HCT116 (cell line): ENCODE measurements around the gene CSNK2A2. TPM values are rescaled to one million over a fixed set of nuclear protein-coding genes. Genes with fewer than 3 reads are reported as not detected.

Experiments used
- ATAC-seq: fragments of 200-7000 bp; cut with Tn5 transposase; 2 replicates; pipeline ENCODE4 v1.9.1; 2020; ENCODE audit warnings: mild to moderate bottlenecking, moderate library complexity
- BruUV-seq: library from RNA; stranded (reverse); fragments of 400-500 nt; replicated peaks from 2 replicates; lab custom pipeline; 2021; lab: Mats Ljungman, UMichigan
- CTCF ChIA-PET: fragments of 300-600 bp; sonication (Branson Sonifier 250); formaldehyde crosslinking; loops from one replicate; lab custom pipeline; 2021; ENCODE audit warnings: antibody characterized with exemption; lab: Charles Lee
- POLR2A ChIA-PET: fragments of 300-600, 350-600 bp; sonication (Branson Sonifier 250); formaldehyde crosslinking; loops from one replicate; lab custom pipeline; 2021; ENCODE audit warnings: antibody characterized with exemption; lab: Charles Lee
- RAD21 ChIA-PET, 2 experiments: fragments of 300-600 bp; sonication (Branson Sonifier 250); formaldehyde crosslinking; loops; one replicate each; lab custom pipeline; 2023; ENCODE audit warnings: low total read pairs in 2 of 2; ENCODE audit not compliant: uncharacterized antibody in 2 of 2, unreplicated experiment in 2 of 2, low non-redundant PET in 1 of 2; lab: Charles Lee
- DNase-seq: peaks from one replicate; pipeline ENCODE4 v3.0.0-alpha.2; 2010; ENCODE audit warnings: low read depth, low spot score
- H2AFZ ChIP-seq: fragments of 200-600 bp; shearing (Covaris generic), sonication (generic); 2 replicates; pipeline ENCODE4 v1.6.1; 2017; ENCODE audit warnings: low read depth, mixed run types, mixed read lengths, antibody characterized with exemption, low read length; ENCODE audit not compliant: poor library complexity, severe bottlenecking
- H3K27ac ChIP-seq: 2 replicates; pipeline ENCODE4 v1.5.1; 2012; ENCODE audit warnings: low read depth, low read length
- H3K27me3 ChIP-seq: fragments of 200-600 bp; sonication (generic); 2 replicates; pipeline ENCODE4 v1.6.1; 2016; ENCODE audit warnings: mixed run types, low read length, mixed read lengths; ENCODE audit not compliant: insufficient read depth
- H3K36me3 ChIP-seq, 2 experiments: fragments of 200-500 bp in 1 of 2; fragments of 200-600 bp in 1 of 2; sonication (Bioruptor generic) in 1 of 2; sonication (generic) in 1 of 2; 2 replicates each; pipeline versions ENCODE4 v1.5.1 to v1.6.1; 2014 to 2016; ENCODE audit warnings: low read length in 2 of 2, inconsistent platforms in 1 of 2, mixed read lengths in 1 of 2, mixed run types in 1 of 2; ENCODE audit not compliant: insufficient read depth in 2 of 2, control insufficient read depth in 1 of 2
- H3K4me1 ChIP-seq, 2 experiments: fragments of 200-600 bp in 1 of 2; sonication (generic) in 1 of 2; 2 replicates each; pipeline versions ENCODE4 v1.5.1 to v1.6.1; 2012 to 2017; ENCODE audit warnings: low read length in 2 of 2, inconsistent platforms in 1 of 2, mild to moderate bottlenecking in 1 of 2, mixed read lengths in 1 of 2, mixed run types in 1 of 2, moderate library complexity in 1 of 2; ENCODE audit not compliant: insufficient read depth in 2 of 2, control insufficient read depth in 1 of 2
- H3K4me2 ChIP-seq: fragments of 200-600 bp; sonication (generic); 2 replicates; pipeline ENCODE4 v1.6.1; 2017; ENCODE audit warnings: mixed run types, low read length, mixed read lengths
- H3K4me3 ChIP-seq, 2 experiments: fragments of 200-600 bp in 1 of 2; sonication (generic) in 1 of 2; replicated peaks in 1 of 2; 2 replicates each; pipeline ENCODE4 v1.5.1; 2011 to 2016; ENCODE audit warnings: low read length in 2 of 2, control low read depth in 1 of 2, low read depth in 1 of 2, mild to moderate bottlenecking in 1 of 2, mixed read lengths in 1 of 2, mixed run types in 1 of 2
- H3K79me2 ChIP-seq: fragments of 200-600 bp; sonication (generic); 2 replicates; pipeline ENCODE4 v1.6.1; 2017; ENCODE audit warnings: mild to moderate bottlenecking, mixed run types, low read length, moderate library complexity, mixed read lengths; ENCODE audit not compliant: insufficient read depth
- H3K9ac ChIP-seq: fragments of 200-600 bp; sonication (generic); 2 replicates; pipeline ENCODE4 v1.6.1; 2016; ENCODE audit warnings: low read length, mixed read lengths
- H3K9me2 ChIP-seq: fragments of 200-600 bp; sonication (generic), shearing (Covaris generic); 2 replicates; pipeline ENCODE4 v1.6.1; 2017; ENCODE audit warnings: mixed run types, mild to moderate bottlenecking, moderate library complexity; ENCODE audit not compliant: insufficient read depth
- H3K9me3 ChIP-seq, 2 experiments: fragments of 200-500 bp in 1 of 2; fragments of 200-600 bp in 1 of 2; sonication (Bioruptor generic) in 1 of 2; sonication (generic) in 1 of 2; 2 replicates each; pipeline ENCODE4 v1.6.1; 2014 to 2017; ENCODE audit warnings: low read length in 2 of 2, mixed read lengths in 2 of 2, inconsistent platforms in 1 of 2, low read depth in 1 of 2, mild to moderate bottlenecking in 1 of 2, mixed run types in 1 of 2, moderate library complexity in 1 of 2; ENCODE audit not compliant: control insufficient read depth in 1 of 2, insufficient read depth in 1 of 2
- H4K20me1 ChIP-seq: fragments of 200-600 bp; sonication (generic), shearing (Covaris generic); 2 replicates; pipeline ENCODE4 v1.6.1; 2017; ENCODE audit warnings: mixed run types, mild to moderate bottlenecking, moderate library complexity; ENCODE audit not compliant: insufficient read depth
- CEBPB ChIP-seq: IDR thresholded peaks from 2 replicates; pipeline ENCODE4 v1.6.1; 2012; ENCODE audit warnings: low read depth
- EGR1 ChIP-seq: IDR thresholded peaks from 2 replicates; pipeline ENCODE4 v1.6.1; 2012; ENCODE audit warnings: low read depth
- ELF1 ChIP-seq: IDR thresholded peaks from 2 replicates; pipeline ENCODE4 v1.6.1; 2012; ENCODE audit warnings: low read depth, borderline replicate concordance
- EZH2phosphoT487 ChIP-seq: fragments of 200-600 bp; IDR thresholded peaks from 2 replicates; pipeline ENCODE4 v1.6.1; 2018; ENCODE audit warnings: antibody characterized with exemption, borderline replicate concordance
- FOSL1 ChIP-seq: IDR thresholded peaks from 2 replicates; pipeline ENCODE4 v1.6.1; 2012; ENCODE audit warnings: low read depth
- JUND ChIP-seq: IDR thresholded peaks from 2 replicates; pipeline ENCODE4 v1.6.1; 2012
- POLR2A ChIP-seq: IDR thresholded peaks from 2 replicates; pipeline ENCODE4 v1.7.0; 2011; ENCODE audit warnings: borderline replicate concordance; ENCODE audit not compliant: insufficient read depth, insufficient read length; ENCODE audit errors: extremely low read depth
- POLR2AphosphoS5 ChIP-seq: IDR thresholded peaks from 2 replicates; pipeline ENCODE4 v1.6.1; 2011; ENCODE audit warnings: mild to moderate bottlenecking, low read depth, low read length, moderate library complexity
- SIN3A ChIP-seq: IDR thresholded peaks from 2 replicates; pipeline ENCODE4 v1.6.1; 2012; ENCODE audit warnings: low read depth
- SRF ChIP-seq: IDR thresholded peaks from 2 replicates; pipeline ENCODE4 v1.6.1; 2012; ENCODE audit warnings: low read depth
- TCF7L2 ChIP-seq: IDR thresholded peaks from 2 replicates; pipeline ENCODE4 v1.7.0; 2011; ENCODE audit warnings: borderline replicate concordance, inconsistent platforms; ENCODE audit not compliant: insufficient read depth, insufficient read length; ENCODE audit errors: extremely low read depth
- YY1 ChIP-seq: IDR thresholded peaks from 2 replicates; pipeline ENCODE4 v1.6.1; 2011; ENCODE audit warnings: low read length, low read depth, moderate library complexity, mild to moderate bottlenecking; ENCODE audit not compliant: insufficient replicate concordance; ENCODE audit errors: extremely low read depth
- ZFX ChIP-seq: fragments of 450-650 bp; IDR thresholded peaks from 2 replicates; pipeline ENCODE4 v1.6.1; 2017
- ZNF274 ChIP-seq: fragments of 200-500 bp; sonication (Bioruptor generic); IDR thresholded peaks from 2 replicates; pipeline ENCODE4 v1.6.1; 2014; ENCODE audit warnings: mild to moderate bottlenecking, low read depth, low read length, inconsistent platforms
- intact Hi-C: fragments of 100-400 bp; cut with micrococcal nuclease; formaldehyde crosslinking; loops from 2 replicates; pipeline ENCODE4 v1.10.0; 2022
- total RNA-seq: library from RNA; stranded (reverse); gene quantifications from one replicate; pipeline ENCODE4 v1.2.1, GENCODE V29; 2021; ENCODE audit not compliant: unreplicated experiment
- TF ChIP-seq, protein P1 (sequence below): IDR thresholded peaks from 2 replicates; pipeline ENCODE4 v1.6.1; 2012
- TF ChIP-seq, protein P2 (sequence below): IDR thresholded peaks from 2 replicates; pipeline ENCODE4 v1.6.1; 2012; ENCODE audit warnings: low read depth

The CSNK2A2 gene
- total RNA-seq, 1 experiment from 2014 or later: 97.7 TPM

DNA sequence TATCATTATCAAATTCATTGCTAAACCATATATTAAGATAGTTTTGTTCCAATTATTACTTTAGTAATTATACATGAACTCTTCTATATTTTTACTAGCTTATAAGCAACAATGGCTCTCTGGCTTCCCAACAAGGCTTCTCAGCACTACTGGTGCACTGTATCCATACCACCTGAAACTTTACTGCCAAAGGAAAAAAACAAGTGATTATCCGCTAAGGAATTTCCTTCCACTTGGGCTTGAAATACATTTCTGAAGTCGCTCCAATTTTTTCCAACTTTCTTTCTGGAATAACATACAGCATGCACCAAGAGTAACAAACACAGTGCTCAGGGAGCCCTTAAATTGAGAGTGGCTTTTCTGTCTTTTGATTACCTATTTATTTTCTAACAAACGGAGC, 2.1 kb downstream of the CSNK2A2 start:
- Histone ChIP-seq H3K27ac (no peak overlapping the region), H2AFZ (no peak overlapping the region), H3K9me2 (no peaks in the 10 kb centered on the region), H3K4me1 (peaks cover 13 to 19% of the 10 kb centered on the region in 2 experiments), H3K4me3 (no peak overlapping the region), H3K4me2 (peak overlapping the region; percentile 87; the same call in 1 of the 2 replicates), H3K79me2 (peaks cover 66% of the 10 kb centered on the region), H3K9me3 (no peaks in the 10 kb centered on the region), H3K36me3 (peaks cover 42 to 43% of the 10 kb centered on the region in 2 experiments), H3K27me3 (no peaks in the 10 kb centered on the region), H3K9ac (no peak overlapping the region), H4K20me1 (peaks cover 4% of the 10 kb centered on the region; the same call in 1 of the 2 replicates)
- DNase-seq: no peak
- ATAC-seq: no peak
- ChIA-PET RAD21 (no interaction called here), POLR2A (no interaction called here), CTCF (no interaction called here)
- no TSS peak for BruUV-seq
- intact Hi-C loops: loop anchor here (5.0 kb wide), 1 partner anchor 173 kb away; no protein-coding TSS in a partner anchor
- no peak for TF ChIP-seq YY1
- no peak for TF ChIP-seq EGR1
- no peak for TF ChIP-seq ZNF274
- TF ChIP-seq, protein P1, sequence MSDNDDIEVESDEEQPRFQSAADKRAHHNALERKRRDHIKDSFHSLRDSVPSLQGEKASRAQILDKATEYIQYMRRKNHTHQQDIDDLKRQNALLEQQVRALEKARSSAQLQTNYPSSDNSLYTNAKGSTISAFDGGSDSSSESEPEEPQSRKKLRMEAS: no peak
- TF ChIP-seq JUND: no peak
- TF ChIP-seq ZFX: no peak
- TF ChIP-seq EZH2phosphoT487: no peak
- no peak for TF ChIP-seq CEBPB
- TF ChIP-seq TCF7L2: no peak
- no peak for TF ChIP-seq FOSL1
- no peak for TF ChIP-seq ELF1
- TF ChIP-seq SIN3A: no peak
- no peak for TF ChIP-seq SRF
- TF ChIP-seq, protein P2, sequence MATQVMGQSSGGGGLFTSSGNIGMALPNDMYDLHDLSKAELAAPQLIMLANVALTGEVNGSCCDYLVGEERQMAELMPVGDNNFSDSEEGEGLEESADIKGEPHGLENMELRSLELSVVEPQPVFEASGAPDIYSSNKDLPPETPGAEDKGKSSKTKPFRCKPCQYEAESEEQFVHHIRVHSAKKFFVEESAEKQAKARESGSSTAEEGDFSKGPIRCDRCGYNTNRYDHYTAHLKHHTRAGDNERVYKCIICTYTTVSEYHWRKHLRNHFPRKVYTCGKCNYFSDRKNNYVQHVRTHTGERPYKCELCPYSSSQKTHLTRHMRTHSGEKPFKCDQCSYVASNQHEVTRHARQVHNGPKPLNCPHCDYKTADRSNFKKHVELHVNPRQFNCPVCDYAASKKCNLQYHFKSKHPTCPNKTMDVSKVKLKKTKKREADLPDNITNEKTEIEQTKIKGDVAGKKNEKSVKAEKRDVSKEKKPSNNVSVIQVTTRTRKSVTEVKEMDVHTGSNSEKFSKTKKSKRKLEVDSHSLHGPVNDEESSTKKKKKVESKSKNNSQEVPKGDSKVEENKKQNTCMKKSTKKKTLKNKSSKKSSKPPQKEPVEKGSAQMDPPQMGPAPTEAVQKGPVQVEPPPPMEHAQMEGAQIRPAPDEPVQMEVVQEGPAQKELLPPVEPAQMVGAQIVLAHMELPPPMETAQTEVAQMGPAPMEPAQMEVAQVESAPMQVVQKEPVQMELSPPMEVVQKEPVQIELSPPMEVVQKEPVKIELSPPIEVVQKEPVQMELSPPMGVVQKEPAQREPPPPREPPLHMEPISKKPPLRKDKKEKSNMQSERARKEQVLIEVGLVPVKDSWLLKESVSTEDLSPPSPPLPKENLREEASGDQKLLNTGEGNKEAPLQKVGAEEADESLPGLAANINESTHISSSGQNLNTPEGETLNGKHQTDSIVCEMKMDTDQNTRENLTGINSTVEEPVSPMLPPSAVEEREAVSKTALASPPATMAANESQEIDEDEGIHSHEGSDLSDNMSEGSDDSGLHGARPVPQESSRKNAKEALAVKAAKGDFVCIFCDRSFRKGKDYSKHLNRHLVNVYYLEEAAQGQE: no peak
- no peak for TF ChIP-seq POLR2AphosphoS5
- no peak for TF ChIP-seq POLR2A
- TF ChIP-seq, all 23 proteins: peak for 0
